HG02588 (cell line): ENCODE measurements around the gene GPLD1.
"Not testable (repeated sequence)": the region's sequence is repeated elsewhere in the genome, so short reads cannot be mapped to it uniquely, and the experiment has no call there.

ENCODE experiments used
- ATAC-seq: cut with Tn5 transposase; IDR thresholded peaks from one replicate; pipeline ENCODE4 v1.9.1; 2021; ENCODE audit warnings: mild to moderate bottlenecking, moderate library complexity; ENCODE audit not compliant: unreplicated experiment

The GPLD1 gene

DNA sequence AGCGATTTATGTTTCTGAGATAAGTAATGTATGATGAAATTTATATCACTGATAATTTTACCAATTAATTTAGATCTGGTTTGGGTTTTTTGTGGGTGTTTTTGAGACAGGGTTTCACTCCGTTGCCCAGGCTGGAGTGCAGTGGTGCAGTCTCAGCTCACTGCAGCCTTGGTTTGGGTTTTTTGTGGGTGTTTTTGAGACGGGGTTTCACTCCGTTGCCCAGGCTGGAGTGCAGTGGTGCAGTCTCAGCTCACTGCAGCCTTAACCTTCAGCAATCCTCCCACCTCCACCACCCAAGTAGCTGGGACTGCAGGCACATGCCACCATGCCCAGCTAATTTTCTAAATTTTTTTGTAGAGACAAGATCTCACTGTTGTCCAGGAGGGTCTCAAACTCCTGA lies 73.6 kb downstream of the GPLD1 start:
- ATAC-seq = no peak

DNA sequence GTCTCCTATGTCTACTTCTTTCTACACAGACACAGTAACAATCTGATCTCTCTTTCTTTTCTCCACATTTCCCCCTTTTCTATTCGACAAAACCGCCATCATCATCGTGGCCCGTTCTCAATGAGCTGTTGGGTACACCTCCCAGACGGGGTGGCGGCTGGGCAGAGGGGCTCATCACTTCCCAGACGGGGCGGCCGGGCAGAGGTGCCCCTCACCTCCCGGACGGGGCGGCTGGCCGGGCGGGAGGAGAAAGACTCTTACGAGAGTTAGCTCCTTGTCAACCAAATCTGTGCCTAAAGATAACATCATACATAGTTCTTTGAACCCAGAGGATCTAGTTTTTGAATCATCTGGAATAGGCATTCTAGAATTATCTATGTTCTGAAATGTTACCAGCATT lies 74.8 kb downstream of the GPLD1 start:
- ATAC-seq = not testable (repeated sequence)

DNA sequence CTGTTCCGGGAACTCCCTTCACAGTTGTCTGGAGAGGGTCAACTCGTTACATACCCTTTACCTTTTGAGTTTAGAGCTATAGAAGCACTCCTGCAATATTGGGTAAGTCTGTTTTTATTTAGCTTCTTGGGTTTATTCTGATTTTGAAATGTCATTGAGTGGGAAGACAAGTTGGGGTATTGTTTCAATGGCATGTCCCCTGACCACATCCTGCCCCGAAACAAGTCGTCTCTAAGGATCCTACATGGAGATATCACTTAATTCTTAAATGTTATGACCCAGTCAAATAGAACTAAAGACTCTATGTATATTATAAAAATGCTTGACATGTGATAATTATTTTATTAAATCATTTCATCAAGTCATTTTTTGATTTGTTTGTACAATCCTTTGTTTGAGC lies 77.1 kb downstream of the GPLD1 start:
- no peak for ATAC-seq

DNA sequence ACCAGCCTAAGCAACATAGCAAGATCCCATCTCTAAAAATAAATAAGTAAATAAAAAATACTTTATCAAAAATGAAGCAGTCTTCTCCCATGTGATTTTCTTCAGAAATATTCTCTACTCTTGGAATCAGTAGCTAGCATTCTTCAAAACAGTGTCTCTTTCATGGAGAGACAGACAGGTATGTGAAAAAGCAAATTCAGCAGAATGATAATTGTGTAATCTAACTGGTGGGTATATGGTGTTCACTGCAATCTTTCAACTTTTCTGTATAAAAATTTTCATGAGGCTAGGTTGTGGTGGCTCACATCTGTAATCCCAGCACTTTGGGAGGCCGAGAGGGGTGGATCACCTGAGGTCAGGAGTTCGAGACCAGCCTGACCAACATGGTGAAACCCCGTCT lies 78.8 kb downstream of the GPLD1 start:
- ATAC-seq = no peak

- ATAC-seq = peak; percentile 79
Observed at GRCh38 chr6:24408719-24409410, 80.5 kb downstream of the GPLD1 start.

GRCh38 chr6:24405262-24405661 lies 84.1 kb downstream of the GPLD1 start:
- no peak for ATAC-seq

DNA sequence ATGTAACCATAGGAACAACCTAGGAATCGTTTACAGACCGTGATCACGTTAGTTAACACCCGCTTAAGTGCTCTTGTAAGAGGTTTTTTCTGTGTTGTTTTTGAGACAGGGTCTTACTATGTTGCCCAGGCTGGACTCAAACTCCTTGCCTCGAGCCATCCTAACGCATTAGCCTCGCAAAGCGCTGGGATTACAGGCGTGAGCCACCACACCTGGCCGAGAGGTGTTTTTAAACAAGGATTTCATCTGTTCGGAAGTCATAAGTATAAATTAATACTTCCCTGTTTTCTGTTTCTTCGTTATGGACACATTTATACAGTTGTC lies 85.9 kb downstream of the GPLD1 start:
- ATAC-seq = no peak

DNA sequence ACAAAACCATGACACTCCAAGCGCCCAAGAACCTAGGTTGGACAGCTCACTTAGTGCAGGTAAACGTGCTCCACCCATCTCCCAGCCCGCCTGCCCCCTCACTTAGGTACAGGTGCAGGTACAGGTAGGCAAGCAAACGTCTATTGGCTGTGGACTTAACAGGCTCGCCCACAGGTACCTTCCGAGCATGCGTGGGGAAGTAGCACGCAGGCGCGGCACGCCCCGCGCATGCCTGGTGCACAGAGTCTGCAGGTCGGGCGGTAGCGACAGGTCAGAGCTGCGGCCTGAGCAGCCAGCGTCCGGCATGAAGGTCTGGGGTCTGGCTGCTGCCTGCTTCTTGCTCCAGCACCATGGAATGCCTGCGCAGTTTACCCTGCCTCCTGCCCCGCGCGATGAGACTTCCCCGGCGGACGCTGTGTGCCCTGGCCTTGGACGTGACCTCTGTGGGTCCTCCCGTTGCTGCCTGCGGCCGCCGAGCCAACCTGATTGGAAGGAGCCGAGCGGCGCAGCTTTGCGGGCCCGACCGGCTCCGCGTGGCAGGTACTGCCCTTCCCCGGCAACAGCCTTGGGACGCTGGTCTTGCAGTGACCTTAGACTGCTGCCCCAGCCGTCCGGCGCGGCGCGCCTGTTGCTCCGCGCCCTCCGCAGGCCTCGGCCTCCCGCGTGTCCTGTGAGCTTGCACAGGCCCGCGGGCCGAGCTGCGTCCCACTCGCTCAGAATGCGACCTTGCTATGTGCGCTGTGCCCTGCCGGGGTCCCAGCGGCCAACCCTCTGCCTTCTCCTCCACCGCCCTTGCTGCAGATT lies 86.5 kb downstream of the GPLD1 start, which contains the start of gene MRS2:
Gene MRS2 (plus strand): TSS at position 240 of the 804 bp plus-strand sequence. CDS start 111 bp downstream, at position 351.
- ATAC-seq = peak; percentile 95

- no peak for ATAC-seq
Observed at GRCh38 chr6:24401458-24401857, 87.9 kb downstream of the GPLD1 start.

GRCh38 chr6:24400045-24401039 lies 89.0 kb downstream of the GPLD1 start:
- ATAC-seq = not testable (repeated sequence)

DNA sequence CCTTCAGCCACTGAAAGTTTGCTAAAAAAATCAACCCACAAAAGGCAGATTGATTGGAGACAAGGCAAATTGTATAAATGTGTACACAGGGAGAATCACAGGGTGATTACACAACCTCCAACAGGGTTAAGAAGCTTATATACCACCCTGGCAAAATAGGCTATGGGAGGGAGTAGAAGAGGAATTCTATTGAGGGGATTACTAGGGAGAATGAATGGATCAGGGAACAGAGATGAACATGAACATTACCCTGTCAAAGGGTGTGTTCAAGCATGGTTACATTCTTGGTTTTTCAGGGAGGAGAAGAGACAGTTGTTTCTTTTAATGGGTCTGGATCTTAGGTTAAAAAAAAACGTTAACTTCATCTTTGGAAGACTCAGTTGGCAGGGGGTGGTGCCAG lies 91.7 kb downstream of the GPLD1 start:
- no peak for ATAC-seq

GRCh38 chr6:24396824-24397223 lies 92.6 kb downstream of the GPLD1 start:
- no peak for ATAC-seq

DNA sequence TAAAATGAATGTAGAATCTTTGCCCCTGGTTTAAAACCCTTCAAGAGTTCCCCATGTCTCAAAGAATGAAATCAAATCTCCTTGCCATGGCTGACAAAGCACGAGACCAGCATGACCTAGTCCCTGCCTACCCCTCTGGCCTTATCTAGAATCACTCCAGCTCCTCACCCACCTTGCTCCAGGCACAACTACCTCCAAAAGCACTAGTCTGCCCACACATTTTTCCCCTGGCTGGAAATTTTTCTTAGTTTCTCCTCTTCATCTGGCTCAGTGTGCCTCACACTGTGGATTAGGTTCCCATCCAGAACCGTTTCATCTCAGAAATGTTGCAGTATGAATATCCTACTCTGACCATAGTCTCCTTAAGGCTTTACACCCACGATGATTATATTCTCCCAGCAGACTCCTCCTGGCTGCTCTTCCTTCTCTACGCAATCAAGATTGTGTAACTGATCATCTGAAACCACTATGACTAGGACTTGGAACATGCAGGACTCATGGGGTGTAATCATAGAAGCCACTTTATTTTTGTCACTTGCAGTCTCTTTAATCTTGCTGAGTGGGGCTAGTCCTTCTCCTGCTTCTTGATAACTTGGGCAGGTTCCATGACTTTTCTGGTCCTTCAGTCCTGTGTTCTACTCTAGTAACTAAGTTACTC lies 94.5 kb downstream of the GPLD1 start:
- ATAC-seq = no peak

DNA sequence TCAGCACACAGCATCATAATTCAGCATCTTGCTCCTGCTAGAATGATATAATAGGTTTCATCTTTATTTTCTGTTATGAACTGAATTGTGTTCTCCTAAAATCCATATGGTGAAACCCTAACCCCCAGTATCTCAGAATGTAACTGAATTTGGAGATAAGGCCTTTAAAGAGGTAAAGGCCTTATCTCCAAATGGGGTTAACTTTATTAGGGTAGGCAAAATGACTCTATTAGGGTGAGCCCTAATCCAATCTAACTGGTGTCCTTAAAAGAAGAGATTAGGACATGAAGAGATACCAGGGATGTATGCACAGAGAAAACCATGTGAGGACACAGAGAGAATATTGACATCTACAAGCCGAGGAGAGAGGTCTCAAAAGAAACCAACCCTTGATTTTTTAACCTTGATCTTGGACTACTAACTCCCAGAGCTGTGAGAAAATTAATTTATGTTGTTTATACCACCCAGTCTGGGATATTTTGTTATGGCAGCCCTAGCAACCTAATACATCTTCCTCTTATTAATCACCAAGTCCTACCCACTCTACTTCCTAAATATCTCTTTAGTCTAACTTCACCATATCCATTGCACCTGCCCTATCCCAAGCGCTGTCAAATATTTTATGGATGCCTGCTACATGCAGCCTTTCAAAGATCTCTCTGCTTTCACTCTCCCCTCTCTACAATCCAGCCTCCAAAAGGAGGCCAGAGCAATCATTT lies 95.2 kb downstream of the GPLD1 start:
- ATAC-seq = no peak

DNA sequence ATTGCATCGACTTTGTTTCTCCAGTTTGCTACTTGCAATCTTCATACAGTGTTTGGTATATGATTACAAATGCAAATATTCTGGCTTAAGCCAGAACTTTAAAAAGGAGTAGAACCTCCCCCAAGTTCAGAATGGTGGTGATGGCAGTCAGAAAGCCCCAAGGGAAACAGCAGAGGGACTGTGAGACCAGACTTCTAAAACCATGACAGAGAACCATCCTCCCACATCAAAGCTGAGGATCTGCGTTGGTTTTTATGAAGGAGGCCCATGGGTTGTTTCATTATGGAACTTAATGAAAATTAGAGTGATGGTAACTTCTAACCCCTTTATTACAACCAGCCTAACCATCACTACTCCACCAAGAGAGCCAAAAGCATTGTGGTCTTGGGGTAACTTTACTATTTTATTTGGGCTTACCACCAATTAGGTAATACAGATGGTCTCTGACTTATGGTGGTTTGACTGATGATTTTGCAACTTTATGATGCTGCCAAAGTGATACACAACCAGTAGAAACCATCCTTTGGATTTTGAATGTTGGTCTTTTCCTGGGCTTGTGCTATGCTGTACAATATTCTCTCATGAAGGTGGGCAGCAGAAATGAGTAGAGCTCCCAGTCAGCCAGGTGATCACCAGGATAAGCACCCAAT lies 97.5 kb downstream of the GPLD1 start:
- ATAC-seq = peak; percentile 83

- no peak for ATAC-seq
Observed at GRCh38 chr6:24391208-24391607, 98.2 kb downstream of the GPLD1 start.

DNA sequence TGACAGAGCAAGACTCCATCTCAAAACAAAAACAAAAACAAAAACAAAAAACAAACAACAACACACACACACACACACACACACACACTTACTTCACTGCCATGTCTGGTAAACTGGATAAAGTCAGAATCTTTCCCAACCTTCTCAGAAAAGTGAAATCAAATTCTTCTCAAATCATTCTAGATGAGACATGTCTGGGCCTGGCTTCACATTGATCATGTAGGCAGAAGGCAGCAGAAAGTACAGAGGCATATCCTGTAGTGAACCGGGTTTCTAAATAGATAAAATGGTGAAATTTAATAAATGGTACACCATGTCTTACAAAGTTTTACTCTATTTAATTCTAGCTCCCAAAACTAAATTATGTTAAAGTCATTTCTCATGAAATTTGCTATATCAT lies 101.6 kb downstream of the GPLD1 start:
- ATAC-seq = no peak

- ATAC-seq = no peak
Observed at GRCh38 chr6:24385536-24386269, 103.7 kb downstream of the GPLD1 start.
